Heart left ventricle (tissue), 16 donors: ENCODE results near the gene STK17A. TPM values are rescaled to one million over a fixed set of nuclear protein-coding genes. Genes with fewer than 3 reads are reported as not detected.
A peak's percentile ranks its signal among the peaks of the same experiment; 100 is the strongest.

ENCODE experiments used
- ATAC-seq, 4 donors: fragments of 200-7000 bp; cut with Tn5 transposase; one replicate each; pipeline ENCODE4 v1.9.1; 2020 to 2022; ENCODE audit warnings: moderate library complexity in 4 of 4, mild to moderate bottlenecking in 3 of 4, moderate number of reproducible peaks in 1 of 4
- DNase-seq, 5 donors: peaks; one replicate each; pipeline ENCODE4 v3.0.0-alpha.2; 2020
- H3K27ac ChIP-seq, 12 donors: fragments of 200-600 bp; sonication (generic) in 4 of 12; one replicate each; pipeline versions ENCODE4 v1.5.0 to v1.8.0; 2016 to 2022; ENCODE audit warnings: mild to moderate bottlenecking in 2 of 12
- H3K27me3 ChIP-seq, 9 donors: fragments of 200-600 bp; sonication (generic) in 2 of 9; one replicate each; pipeline versions ENCODE4 v1.5.1 to v1.8.0; 2016 to 2022; ENCODE audit warnings: mild to moderate bottlenecking in 3 of 9
- H3K36me3 ChIP-seq, 9 donors: fragments of 200-600 bp; sonication (generic) in 2 of 9; one replicate each; pipeline versions ENCODE4 v1.5.0 to v1.8.0; 2018 to 2022; ENCODE audit warnings: mild to moderate bottlenecking in 2 of 9
- H3K4me1 ChIP-seq, 12 donors: fragments of 200-600 bp; sonication (generic) in 4 of 12; one replicate each; pipeline versions ENCODE4 v1.5.0 to v1.8.0; 2016 to 2022; ENCODE audit warnings: mild to moderate bottlenecking in 3 of 12
- H3K4me3 ChIP-seq, 12 donors: fragments of 200-600 bp; sonication (generic) in 4 of 12; one replicate each; pipeline versions ENCODE4 v1.5.0 to v1.8.0; 2017 to 2022; ENCODE audit warnings: mild to moderate bottlenecking in 9 of 12, moderate library complexity in 4 of 12
- H3K9me3 ChIP-seq, 12 donors: fragments of 200-600 bp; sonication (generic) in 4 of 12; one replicate each; pipeline versions ENCODE4 v1.5.0 to v1.8.0; 2016 to 2022; ENCODE audit warnings: mild to moderate bottlenecking in 1 of 12
- CTCF ChIP-seq, 12 donors: fragments of 200-600 bp; sonication (generic) in 4 of 12; IDR thresholded peaks; one replicate each; pipeline versions ENCODE4 v1.5.0 to v1.8.0; 2018 to 2022; ENCODE audit warnings: antibody characterized with exemption in 12 of 12, mild to moderate bottlenecking in 5 of 12
- POLR2A ChIP-seq, 2 donors: fragments of 450-650 bp; IDR thresholded peaks; one replicate each; pipeline ENCODE4 v1.6.1; 2017; ENCODE audit warnings: antibody characterized with exemption in 2 of 2, mild to moderate bottlenecking in 2 of 2, moderate library complexity in 2 of 2
- WGBS, 4 donors: extraction: QIAGEN DNeasy Blood & Tissue Kit in 2 of 4; methylation state at CpG; one replicate each; pipeline versions ENCODE4 v1.1.5 to v1.1.7; 2013 to 2018; 5-methylcytosine and 5-hydroxymethylcytosine counted together
- intact Hi-C, 10 donors: fragments of 100-400 bp; cut with DNase I; formaldehyde crosslinking; loops; one replicate each; pipeline versions ENCODE4 v1.11.1 to v1.14.2; 2022
- polyA plus RNA-seq, 2 donors: library from polyadenylated mRNA; stranded (reverse); fragments of 200-250 nt; gene quantifications; one replicate each; pipeline ENCODE4 v1.2.3, GENCODE V29; 2013
- total RNA-seq, 9 donors: library from RNA; depleted of rRNA in 2 of 9; stranded (reverse); fragments of >200 nt in 2 of 9; fragmentation: NEBNext Ultra II Directional in 3 of 9; extraction: Animal tissue kit (Norgen Biotek cat#: 25700) in 3 of 9; gene quantifications; one replicate each; pipeline versions ENCODE4 v1.1.0 to v1.2.4, GENCODE V29; 2016 to 2023
- donor health status: ischemic (EF 13 %, LVEDD 7.1; RV severe dilation, severe dysfunction).
- donor health status: healthy with polysubstance abuse.
- donor health status: DM: no; HTN: yes; CAD: no.
- donor health status: DM: no; HTN: no; CAD: no.
- donor health status: ischemic (EF 25% LVEDD 6.9; RV normal size, moderate dysfunction).
- donor health status: ischemic (EF 25% LVEDD 5.7; RV mildly dilated, moderate dysfunction).
- donor health status: healthy.
- donor health status: DM: yes; HTN: yes; CAD: no.
- donor health status: ischemic (EF 35%, LVEDD 5.7; RV mildly dilated, moderate dysfunction).
- donor health status: nonischemic (EF 11% LVEDD 7.7; RV severe dilation, severe dysfunction).
- donor health status: DM: yes; HTN: yes; CAD: no.
- donor health status: PGD.
- donor health status: ischemic (EF 29% LVEDD 5.4; RV normal size, mild dysfunction).
- donor health status: nonischemic (EF 23%, LVEDD 6.1; RV moderate dilation, normal function).

Gene STK17A
- total and polyA plus RNA-seq, 11 donors: 11.9 to 43.9 (median 25.1) TPM

GRCh38 chr7:43535810-43536585, 46.9 kb upstream of the STK17A start:
- ATAC-seq (peak in 2 of 4 donors; percentile 21 to 30), DNase-seq (no peak)
- TF ChIP-seq CTCF (IDR thresholded peaks at IDR 0.05): no peak
- no peak for TF ChIP-seq POLR2A (IDR thresholded peaks at IDR 0.05)
- H3K4me1 ChIP-seq: peaks cover 0 to 24% (median 2%) of the 10 kb centered on the region in 12 donors
- intact Hi-C loops: no loop called here
- no peak overlapping the region for H3K4me3 ChIP-seq
- WGBS, 4 donors: 72 to 82% (median 79%) methylated on average over 6 of the region's 6 CpGs
- H3K36me3 ChIP-seq: no peaks in the 10 kb centered on the region
- peaks cover 0 to 4% (median 0%) of the 10 kb centered on the region in 9 donors for H3K27me3 ChIP-seq
- peak overlapping the region in 2 of 12 donors; percentile 19 to 47 for H3K27ac ChIP-seq
- no peaks in the 10 kb centered on the region for H3K9me3 ChIP-seq

GRCh38 chr7:43536773-43537172, 46.1 kb upstream of the STK17A start:
- no peak for ATAC-seq

GRCh38 chr7:43537765-43538403, 45.0 kb upstream of the STK17A start:
- no peaks in the 10 kb centered on the region for H3K36me3 ChIP-seq
- DNase-seq (no peak), ATAC-seq (peak in 1 of 4 donors; percentile 22)
- H3K4me1 ChIP-seq: peaks cover 0 to 24% (median 2%) of the 10 kb centered on the region in 12 donors
- no peaks in the 10 kb centered on the region for H3K27me3 ChIP-seq
- no peak for TF ChIP-seq CTCF (IDR thresholded peaks at IDR 0.05)
- H3K9me3 ChIP-seq: no peaks in the 10 kb centered on the region
- 73 to 84% (median 74%) methylated on average over 6 to 9 of the region's 9 CpGs for WGBS, 4 donors
- intact Hi-C loops: no loop called here
- H3K4me3 ChIP-seq: no peak overlapping the region
- peak overlapping the region in 1 of 12 donors; percentile 9 for H3K27ac ChIP-seq

More at GRCh38 chr7:43536773-43537172, 46.1 kb upstream of the STK17A start:
- H3K27ac ChIP-seq: no peak overlapping the region
- no peak for DNase-seq
- H3K4me1 ChIP-seq: peaks cover 0 to 24% (median 2%) of the 10 kb centered on the region in 12 donors
- 87 to 90% (median 88%) methylated on average over 13 to 15 of the region's 15 CpGs for WGBS, 4 donors
- no peak overlapping the region for H3K4me3 ChIP-seq
- H3K36me3 ChIP-seq: no peaks in the 10 kb centered on the region
- no peaks in the 10 kb centered on the region for H3K9me3 ChIP-seq
- intact Hi-C loops: no loop called here
- peaks cover 0 to 4% (median 0%) of the 10 kb centered on the region in 9 donors for H3K27me3 ChIP-seq
- TF ChIP-seq POLR2A (IDR thresholded peaks at IDR 0.05) (no peak), CTCF (IDR thresholded peaks at IDR 0.05) (no peak)

- peak overlapping the region in 1 of 12 donors; percentile 9 for H3K27ac ChIP-seq
- intact Hi-C loops: no loop called here
- TF ChIP-seq POLR2A (IDR thresholded peaks at IDR 0.05) (no peak), CTCF (IDR thresholded peaks at IDR 0.05) (no peak)
- ATAC-seq (peak in 3 of 4 donors; percentile 64 to 65 (median 64)), DNase-seq (no peak)
- no peaks in the 10 kb centered on the region for H3K36me3 ChIP-seq
- H3K27me3 ChIP-seq: peaks cover 0 to 5% (median 0%) of the 10 kb centered on the region in 9 donors
- WGBS, 4 donors: 47 to 56% (median 51%) methylated on average over 4 of the region's 4 CpGs
- H3K4me1 ChIP-seq: peaks cover 0 to 24% (median 2%) of the 10 kb centered on the region in 12 donors
- H3K4me3 ChIP-seq: no peak overlapping the region
- no peaks in the 10 kb centered on the region for H3K9me3 ChIP-seq
Observed at GRCh38 chr7:43538404-43538771, 44.5 kb upstream of the STK17A start.
